Naive thymus-derived CD8-positive, alpha-beta T cell (primary cell): ENCODE results near the gene UCN. TPM values are rescaled to one million over a fixed set of nuclear protein-coding genes. Genes with fewer than 3 reads are reported as not detected.
A peak's percentile ranks its signal among the peaks of the same experiment; 100 is the strongest.
"Not testable (repeated sequence)": the region's sequence is repeated elsewhere in the genome, so short reads cannot be mapped to it uniquely, and the experiment has no call there.

Experiments
- ATAC-seq, 2 donors: fragments of 150-1000 bp; cut with Tn5 transposase in 1 of 2; sonication (Bioruptor Pico), chemical (Tn5 transposase) in 1 of 2; 1 replicate in 1 of 2; 2 replicates in 1 of 2; pipeline ENCODE4 v1.10.0; 2021; ENCODE audit warnings: mild to moderate bottlenecking in 2 of 2, moderate library complexity in 2 of 2
- POLR2A ChIA-PET: fragments of 350-600 bp; sonication (Branson Sonifier 250); formaldehyde crosslinking; loops from one replicate; lab custom pipeline; 2021; ENCODE audit warnings: antibody characterized with exemption; lab: Charles Lee
- DNase-seq, 10 donors: peaks; one replicate each; pipeline versions ENCODE4 v3.0.0 to v3.0.0-alpha.2; 2020 to 2022
- H3K27ac Mint-ChIP-seq, 10 donors: one replicate each; pipeline ENCODE4 v1.8.0; 2020 to 2022; ENCODE audit warnings: mild to moderate bottlenecking in 10 of 10, mixed read lengths in 10 of 10, moderate library complexity in 4 of 10, inconsistent platforms in 1 of 10
- H3K27me3 Mint-ChIP-seq, 5 donors: one replicate each; pipeline ENCODE4 v1.8.0; 2021 to 2022; ENCODE audit warnings: mixed read lengths in 5 of 5
- H3K36me3 Mint-ChIP-seq, 3 donors: one replicate each; pipeline ENCODE4 v1.8.0; 2020 to 2022; ENCODE audit warnings: mixed read lengths in 3 of 3, mild to moderate bottlenecking in 2 of 3, inconsistent platforms in 1 of 3
- H3K4me1 Mint-ChIP-seq, 4 donors: one replicate each; pipeline ENCODE4 v1.8.0; 2021 to 2022; ENCODE audit warnings: mixed read lengths in 4 of 4
- H3K4me3 Mint-ChIP-seq, 10 donors: one replicate each; pipeline ENCODE4 v1.8.0; 2020 to 2022; ENCODE audit warnings: mild to moderate bottlenecking in 10 of 10, mixed read lengths in 10 of 10, moderate library complexity in 6 of 10, inconsistent platforms in 1 of 10
- H3K9me3 Mint-ChIP-seq, 9 donors: one replicate each; pipeline ENCODE4 v1.8.0; 2020 to 2022; ENCODE audit warnings: mixed read lengths in 9 of 9, mild to moderate bottlenecking in 3 of 9, inconsistent platforms in 1 of 9, moderate library complexity in 1 of 9
- polyA plus RNA-seq, 3 donors: library from polyadenylated mRNA; unstranded; fragments of 300-500 nt; fragmentation: Illumina TruSeq; gene quantifications; one replicate each; pipeline ENCODE4 v1.2.3, GENCODE V29; 2021
- total RNA-seq, 8 experiments: library from RNA in 2 of 8; stranded (reverse) in 2 of 8; gene quantifications; one replicate each; pipeline ENCODE4 v1.2.3 and lab custom pipeline; 2021 to 2026

Gene UCN, protein sequence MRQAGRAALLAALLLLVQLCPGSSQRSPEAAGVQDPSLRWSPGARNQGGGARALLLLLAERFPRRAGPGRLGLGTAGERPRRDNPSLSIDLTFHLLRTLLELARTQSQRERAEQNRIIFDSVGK
- total RNA-seq = 1 to 10 TPM; 5.9 to 6.9 TPM
- polyA plus RNA-seq = 1 to 10 TPM in 2 of 3 donors, under 1 TPM in 1; 0.54 to 1.3 (median 1.2) TPM
- total RNA-seq (lab: John Stamatoyannopoulos, UW) = 0 to 2.0 (median 1.0) reads per million in 6 experiments

DNA sequence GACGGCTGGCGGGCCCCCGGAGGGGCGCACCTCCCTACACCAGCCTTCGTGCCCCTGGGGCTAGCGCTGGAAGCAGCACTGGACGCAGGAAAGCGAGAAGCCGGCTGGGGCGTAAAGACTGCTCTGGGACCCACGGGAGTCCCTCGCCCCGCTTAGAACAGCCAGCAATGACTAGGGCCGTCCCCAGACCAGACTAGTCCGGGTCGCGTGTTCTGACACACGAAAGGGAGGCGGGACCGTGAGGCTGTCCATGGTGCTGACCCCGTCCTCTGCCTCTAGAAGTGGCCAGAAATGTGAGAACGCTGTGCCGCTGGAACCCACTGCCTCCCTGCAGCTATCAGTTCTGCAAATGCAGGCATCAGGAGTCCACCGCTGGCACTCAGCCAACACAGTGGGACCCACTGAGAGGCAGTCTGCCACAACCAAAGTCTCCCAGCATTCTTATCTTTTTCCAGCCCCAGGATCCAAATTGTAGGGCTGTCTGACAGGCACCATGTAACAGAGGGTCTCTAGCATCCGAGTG is at the start of gene UCN:
UCN (minus strand) TSS at position 87 of the 523 bp plus-strand sequence. CDS start 550 bp downstream, outside the sequence.
- DNase-seq (no peak), ATAC-seq (no peak)
- H3K27ac Mint-ChIP-seq = peak within 1 kb of the TSS in 1 of 10 donors; percentile 8
- H3K4me3 Mint-ChIP-seq = peak within 1 kb of the TSS in 7 of 10 donors; percentile 28 to 75 (median 48)
- peaks cover 8 to 13% (median 9%) of the 10 kb centered on the region in 4 donors for H3K4me1 Mint-ChIP-seq
- no peaks in the 10 kb centered on the region for H3K9me3 Mint-ChIP-seq
- H3K36me3 Mint-ChIP-seq = peaks cover 6 to 26% (median 16%) of the 10 kb centered on the region in 3 donors
- POLR2A ChIA-PET = no interaction called here
- peaks cover 8 to 32% (median 13%) of the 10 kb centered on the region in 5 donors for H3K27me3 Mint-ChIP-seq

DNA sequence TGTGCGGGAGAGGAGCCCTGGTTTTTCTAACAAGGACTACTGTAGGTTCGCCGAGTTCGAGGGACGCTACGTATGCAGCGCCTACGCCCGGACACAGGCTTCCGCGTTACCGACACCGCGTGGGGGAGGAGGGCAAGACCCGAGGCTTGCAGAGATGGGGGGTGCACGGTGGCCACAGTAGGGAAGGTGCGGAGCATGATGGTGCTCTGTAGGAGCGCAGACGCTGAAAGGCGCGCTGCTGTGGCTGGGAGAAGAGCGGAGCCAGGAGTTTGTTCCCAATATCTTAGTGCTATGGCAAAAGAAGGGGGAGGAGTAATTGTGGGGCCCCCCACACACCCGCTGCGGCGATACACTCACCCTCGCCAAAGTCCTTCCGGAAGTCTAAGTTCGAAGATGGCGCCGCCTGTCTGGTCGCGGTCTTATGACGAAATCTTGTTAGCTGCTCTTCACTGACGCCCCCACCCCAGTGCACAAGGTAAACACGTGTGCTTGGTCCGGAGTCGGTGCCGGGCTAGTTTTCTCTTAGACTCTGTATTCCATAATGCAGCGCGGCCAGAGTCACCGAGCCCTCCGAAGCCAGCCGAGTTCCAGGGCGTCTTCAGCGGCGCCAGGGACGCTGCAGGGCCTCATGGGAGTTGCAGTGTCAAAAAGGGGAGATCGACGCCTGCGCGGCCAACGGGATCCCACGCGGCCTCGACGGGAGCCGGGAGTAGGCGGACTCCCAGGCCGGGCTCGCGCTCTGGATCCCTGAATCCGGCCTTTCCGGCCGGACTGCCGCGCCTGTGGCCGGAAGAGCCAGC is 48.3 kb upstream of the UCN start, which contains the start of gene GTF3C2:
GTF3C2 (minus strand) TSS at position 383 of the 800 bp plus-strand sequence. CDS start 13,210 bp downstream, outside the sequence.
- no peaks in the 10 kb centered on the region for H3K9me3 Mint-ChIP-seq
- peaks cover 19 to 63% (median 52%) of the 10 kb centered on the region in 4 donors for H3K4me1 Mint-ChIP-seq
- H3K27me3 Mint-ChIP-seq = no peaks in the 10 kb centered on the region
- H3K4me3 Mint-ChIP-seq = peak within 1 kb of the TSS; percentile 96 to 100 (median 98)
- peak within 1 kb of the TSS; percentile 97 to 100 (median 99) for H3K27ac Mint-ChIP-seq
- ATAC-seq = peak; percentile 82
- peaks cover 0 to 2% (median 2%) of the 10 kb centered on the region in 3 donors for H3K36me3 Mint-ChIP-seq
- POLR2A ChIA-PET = interaction anchor here (0.5 to 2.4 kb wide), 10 partner anchors 9 to 305 kb away, joined by 3 to 55 read pairs (median 4); partner anchors contain the start of genes AGBL5, EIF2B4, MPV17 and NRBP1
- DNase-seq = peak; percentile 76 to 98 (median 90)

DNA sequence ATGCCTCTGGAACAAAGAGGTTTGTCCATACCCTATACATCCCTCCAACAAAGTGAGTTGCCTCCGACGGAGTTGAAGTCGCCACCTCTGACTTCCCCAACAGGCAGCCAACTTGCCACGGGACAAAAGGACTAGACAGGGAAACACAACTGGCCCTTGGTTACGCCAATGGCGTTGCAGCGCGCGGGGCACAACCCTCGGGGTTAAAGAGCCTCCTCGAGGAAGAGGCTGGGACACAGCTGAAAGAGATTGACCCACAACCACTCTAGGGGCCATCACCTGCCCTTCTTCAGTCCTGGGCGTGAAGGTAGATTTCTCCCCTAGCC is 47.8 kb upstream of the UCN start:
- peak overlapping the region; percentile 96 to 100 (median 98) for H3K4me3 Mint-ChIP-seq
- ATAC-seq = peak; percentile 21 to 23
- no peaks in the 10 kb centered on the region for H3K9me3 Mint-ChIP-seq
- DNase-seq = peak in 2 of 10 donors; percentile 26 to 43
- POLR2A ChIA-PET = interaction anchor here (0.5 to 2.4 kb wide), 9 partner anchors 14 to 1052 kb away, joined by 3 to 55 read pairs (median 5); partner anchors contain the start of genes EIF2B4, MPV17, NRBP1 and PPM1G
- H3K27ac Mint-ChIP-seq = peak overlapping the region; percentile 97 to 100 (median 99)
- H3K27me3 Mint-ChIP-seq = no peaks in the 10 kb centered on the region
- peaks cover 0 to 2% (median 2%) of the 10 kb centered on the region in 3 donors for H3K36me3 Mint-ChIP-seq
- peaks cover 21 to 68% (median 56%) of the 10 kb centered on the region in 4 donors for H3K4me1 Mint-ChIP-seq

DNA sequence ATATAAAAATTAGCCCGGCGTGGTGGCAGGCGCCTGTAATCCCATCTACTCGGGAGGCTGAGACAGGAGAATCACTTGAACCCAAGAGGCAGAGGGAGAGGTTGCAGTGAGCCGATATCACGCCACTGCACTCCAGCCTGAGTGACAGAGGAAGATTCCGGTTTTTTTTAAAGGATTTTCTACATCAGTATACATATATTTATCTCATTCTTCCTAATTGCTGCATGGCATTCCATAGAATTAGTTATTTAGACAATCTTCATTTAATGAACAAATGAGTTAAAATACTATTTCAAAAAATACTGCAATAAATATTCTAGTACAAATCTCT is 46.3 kb upstream of the UCN start:
- ATAC-seq = no peak
- H3K9me3 Mint-ChIP-seq = no peaks in the 10 kb centered on the region
- H3K4me1 Mint-ChIP-seq = peaks cover 21 to 78% (median 65%) of the 10 kb centered on the region in 4 donors
- no peak for DNase-seq
- POLR2A ChIA-PET = interaction anchor here (0.6 to 1.8 kb wide), 3 partner anchors 15 to 228 kb away, joined by 5 to 6 read pairs (median 6); no protein-coding TSS in a partner anchor
- H3K27ac Mint-ChIP-seq = peak overlapping the region in 3 of 10 donors; percentile 27 to 60 (median 55)
- peak overlapping the region in 9 of 10 donors; percentile 28 to 99 (median 64) for H3K4me3 Mint-ChIP-seq
- peaks cover 0 to 7% (median 2%) of the 10 kb centered on the region in 3 donors for H3K36me3 Mint-ChIP-seq
- H3K27me3 Mint-ChIP-seq = no peaks in the 10 kb centered on the region

DNA sequence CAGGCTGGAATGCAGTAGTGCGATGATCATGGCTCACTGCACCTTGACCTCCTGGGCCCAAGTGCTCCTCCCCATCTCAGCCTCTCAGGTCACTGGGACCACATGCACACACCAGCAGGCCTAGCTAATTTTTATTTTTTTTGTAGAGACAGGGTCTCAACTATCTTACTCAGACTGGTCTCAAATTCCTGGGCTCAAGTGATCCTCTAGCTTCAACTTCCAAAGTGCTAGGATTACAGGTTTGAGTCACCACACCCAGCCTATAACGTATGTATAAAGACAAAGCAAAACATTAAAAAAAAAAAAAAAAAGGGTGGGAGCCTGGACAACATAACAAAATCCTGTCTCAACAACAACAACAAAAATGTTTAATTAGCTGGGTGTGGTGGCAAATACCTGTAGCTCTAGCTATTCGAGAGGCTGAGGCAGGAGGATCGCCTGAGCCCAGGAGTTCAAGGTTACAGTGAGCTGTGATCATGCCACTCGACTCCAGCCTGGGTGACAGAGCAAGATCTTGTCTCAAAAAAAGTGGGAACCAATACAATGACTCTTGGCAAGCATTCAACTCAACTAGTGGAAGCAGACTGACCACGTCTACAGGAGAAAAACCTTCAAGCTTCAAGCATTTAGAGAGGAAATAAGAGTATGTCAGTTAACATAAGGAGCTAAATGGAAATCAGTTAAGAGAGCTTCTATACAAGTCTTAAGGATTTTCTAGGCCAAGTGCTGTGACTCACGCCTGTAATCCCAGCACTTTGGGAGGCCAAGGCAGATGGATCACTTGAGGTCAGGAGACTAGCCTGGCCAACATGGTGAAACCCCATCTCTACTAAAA is 45.7 kb upstream of the UCN start:
- POLR2A ChIA-PET = interaction anchor here (0.6 to 1.8 kb wide), 5 partner anchors 10 to 227 kb away, joined by 3 to 6 read pairs (median 5); no protein-coding TSS in a partner anchor
- DNase-seq = no peak
- no peak for ATAC-seq
- Mint-ChIP-seq H3K27me3 (no peaks in the 10 kb centered on the region), H3K4me1 (peaks cover 23 to 81% (median 69%) of the 10 kb centered on the region in 4 donors), H3K4me3 (peak overlapping the region in 8 of 10 donors; percentile 33 to 69 (median 55)), H3K27ac (peak overlapping the region in 7 of 10 donors; percentile 31 to 83 (median 62)), H3K36me3 (peaks cover 0 to 11% (median 2%) of the 10 kb centered on the region in 3 donors), H3K9me3 (no peaks in the 10 kb centered on the region)

DNA sequence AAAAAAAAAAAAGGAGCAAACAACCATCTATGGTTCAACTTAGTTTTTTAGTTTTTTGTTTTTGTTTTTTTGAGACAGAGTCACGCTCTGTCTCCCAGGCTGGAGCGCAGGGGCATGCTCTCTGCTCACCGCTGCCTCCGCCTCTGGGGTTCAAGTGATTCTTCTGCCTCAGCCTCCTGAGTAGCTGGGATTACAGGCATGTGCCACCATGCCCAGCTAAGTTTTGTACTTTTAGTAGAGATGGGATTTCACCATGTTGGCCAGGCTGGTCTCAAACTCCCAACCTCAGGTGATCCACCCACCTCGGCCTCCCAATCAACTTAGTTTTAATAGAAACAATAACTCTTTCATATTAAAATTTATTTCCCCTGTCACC is 45.1 kb upstream of the UCN start:
- POLR2A ChIA-PET = interaction anchor here (0.7 to 1.8 kb wide), 2 partner anchors 10 to 16 kb away, joined by 5 to 6 read pairs; no protein-coding TSS in a partner anchor
- H3K4me3 Mint-ChIP-seq = peak overlapping the region in 5 of 10 donors; percentile 14 to 65 (median 33)
- H3K9me3 Mint-ChIP-seq, ATAC-seq, DNase-seq, H3K27me3 Mint-ChIP-seq: not testable (repeated sequence)
- H3K36me3 Mint-ChIP-seq = peaks cover 0 to 11% (median 0%) of the 10 kb centered on the region in 3 donors
- peak overlapping the region in 5 of 10 donors; percentile 31 to 83 (median 71) for H3K27ac Mint-ChIP-seq
- peaks cover 23 to 77% (median 66%) of the 10 kb centered on the region in 4 donors for H3K4me1 Mint-ChIP-seq

DNA sequence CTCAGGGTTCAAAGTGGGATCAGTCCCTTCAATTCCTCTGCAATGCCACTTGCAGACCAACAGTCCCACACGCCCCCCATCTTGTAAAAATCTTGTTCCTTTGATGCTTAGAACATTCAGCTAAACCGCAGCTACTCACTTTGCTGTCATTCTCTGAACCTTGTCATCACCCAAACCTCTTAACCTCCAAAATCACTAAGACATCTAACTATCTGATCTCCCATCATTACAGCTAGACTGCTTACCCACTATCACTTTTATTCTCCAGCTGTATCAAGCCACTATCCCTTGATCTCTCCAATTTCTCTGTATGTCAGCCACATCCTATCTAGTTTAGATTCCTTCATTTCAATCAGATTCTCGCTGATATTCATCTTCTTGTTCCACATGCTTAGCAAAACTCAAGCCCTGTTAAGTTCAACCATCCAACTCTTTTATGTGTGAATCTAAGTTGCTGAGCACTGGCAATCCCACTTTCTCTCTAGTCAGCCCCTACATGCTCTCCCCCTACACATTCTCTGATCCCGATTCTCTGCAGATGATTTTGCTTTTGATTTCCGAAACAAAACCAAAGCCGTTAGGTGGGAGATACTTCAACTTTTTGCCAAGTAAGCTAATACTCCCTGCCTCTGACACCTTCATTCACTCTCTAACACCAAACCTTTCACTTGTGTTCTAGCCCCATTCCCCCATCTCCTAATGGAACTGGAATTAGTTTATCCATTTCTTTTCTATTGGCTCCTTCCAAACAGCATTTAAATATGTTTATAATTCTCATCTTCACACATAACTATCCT is 43.8 kb upstream of the UCN start:
- peaks cover 0 to 22% (median 0%) of the 10 kb centered on the region in 3 donors for H3K36me3 Mint-ChIP-seq
- POLR2A ChIA-PET = interaction anchor here (0.6 to 1.7 kb wide), 5 partner anchors 14 to 77 kb away, joined by 3 to 5 read pairs (median 3); partner anchors contain the start of genes MPV17 and NRBP1
- H3K4me1 Mint-ChIP-seq = peaks cover 24 to 74% (median 64%) of the 10 kb centered on the region in 4 donors
- H3K4me3 Mint-ChIP-seq = peak overlapping the region in 9 of 10 donors; percentile 12 to 59 (median 31)
- peak in 1 of 2 donors; percentile 36 for ATAC-seq
- H3K27me3 Mint-ChIP-seq = no peaks in the 10 kb centered on the region
- no peaks in the 10 kb centered on the region for H3K9me3 Mint-ChIP-seq
- peak in 4 of 10 donors; percentile 21 to 64 (median 46) for DNase-seq
- peak overlapping the region; percentile 7 to 85 (median 64) for H3K27ac Mint-ChIP-seq

DNA sequence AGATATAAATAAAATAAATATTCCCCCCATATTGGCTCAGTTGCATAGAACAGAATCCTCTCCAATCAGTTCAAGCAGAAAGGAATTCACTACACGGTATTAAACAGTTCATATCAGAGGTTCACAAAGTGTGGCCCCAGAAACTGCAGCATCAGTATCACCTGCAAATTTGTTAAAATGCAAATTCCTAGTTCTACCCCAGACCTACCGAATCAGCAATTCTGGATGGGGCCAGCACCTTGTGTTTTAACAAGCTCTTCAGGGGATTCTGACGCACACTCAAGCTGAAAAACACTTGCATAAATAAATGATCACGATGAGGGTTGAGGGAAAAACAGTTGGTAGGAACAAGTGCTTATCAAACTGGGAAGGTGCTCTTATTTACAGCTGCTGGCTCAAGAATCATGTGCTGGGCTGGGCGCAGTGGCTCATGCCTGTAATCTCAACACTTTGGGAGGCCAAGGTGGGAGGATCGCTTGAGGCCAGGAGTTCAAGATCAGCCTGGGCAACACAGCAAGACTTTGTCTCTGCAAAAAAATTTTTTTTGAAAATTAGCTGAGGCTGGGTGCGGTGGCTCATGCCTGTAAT is 42.0 kb upstream of the UCN start:
- Mint-ChIP-seq H3K9me3 (no peaks in the 10 kb centered on the region), H3K4me3 (peak overlapping the region in 1 of 10 donors; percentile 34), H3K27ac (no peak overlapping the region), H3K27me3 (no peaks in the 10 kb centered on the region), H3K4me1 (peaks cover 23 to 67% (median 57%) of the 10 kb centered on the region in 4 donors), H3K36me3 (peaks cover 0 to 29% (median 0%) of the 10 kb centered on the region in 3 donors)
- ATAC-seq (no peak), DNase-seq (no peak)
- POLR2A ChIA-PET = interaction anchor here (0.7 kb wide), 1 partner anchor 78 kb away, joined by 3 read pairs; no protein-coding TSS in a partner anchor

DNA sequence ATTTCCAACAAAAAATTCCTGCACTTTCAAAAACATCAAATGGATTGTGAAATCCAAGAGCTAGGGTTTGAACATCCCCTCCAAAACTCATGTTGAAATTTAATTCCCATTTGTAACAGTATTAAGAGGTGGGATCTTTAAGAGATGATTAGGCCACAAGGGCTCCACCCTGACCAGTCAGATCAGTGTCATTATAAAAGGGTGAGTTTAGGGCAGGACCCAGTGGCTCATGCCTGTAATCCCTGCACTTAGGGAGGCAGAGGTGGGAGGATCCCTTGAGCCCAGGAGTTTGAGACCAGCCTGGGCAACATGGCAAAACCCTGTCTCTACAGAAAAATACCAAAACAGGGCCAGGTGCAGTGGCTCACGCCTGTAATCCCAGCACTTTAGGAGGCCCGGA is 39.4 kb upstream of the UCN start:
- Mint-ChIP-seq H3K4me1 (peaks cover 23 to 51% (median 39%) of the 10 kb centered on the region in 4 donors), H3K36me3 (peaks cover 0 to 36% (median 0%) of the 10 kb centered on the region in 3 donors), H3K9me3 (no peaks in the 10 kb centered on the region), H3K27ac (no peak overlapping the region), H3K4me3 (no peak overlapping the region), H3K27me3 (no peaks in the 10 kb centered on the region)
- POLR2A ChIA-PET = no interaction called here
- DNase-seq = no peak
- no peak for ATAC-seq

DNA sequence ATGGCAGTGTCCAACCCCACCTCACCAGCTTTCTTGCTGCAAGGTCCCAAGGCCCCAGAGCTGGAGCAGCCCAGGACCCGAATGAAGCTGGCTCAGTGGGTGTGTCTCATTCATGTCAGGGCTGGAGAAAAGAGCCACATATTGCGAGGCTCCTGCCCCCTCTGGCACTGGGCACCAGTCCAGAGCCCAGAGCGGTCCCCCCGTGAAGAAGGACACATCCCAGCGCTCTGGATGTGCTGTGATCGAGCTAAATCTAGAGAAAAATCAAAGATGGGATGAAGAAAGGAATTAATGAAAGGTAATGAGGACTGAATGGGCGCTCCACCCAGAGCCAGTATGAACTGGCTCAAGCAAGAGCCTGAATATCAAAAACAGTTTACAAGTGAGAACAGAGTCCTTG is 27.9 kb upstream of the UCN start:
- no peak for DNase-seq
- no peaks in the 10 kb centered on the region for H3K27me3 Mint-ChIP-seq
- H3K9me3 Mint-ChIP-seq = no peaks in the 10 kb centered on the region
- H3K4me1 Mint-ChIP-seq = peaks cover 0 to 5% (median 2%) of the 10 kb centered on the region in 4 donors
- H3K4me3 Mint-ChIP-seq = no peak overlapping the region
- peaks cover 0 to 82% (median 26%) of the 10 kb centered on the region in 3 donors for H3K36me3 Mint-ChIP-seq
- no peak overlapping the region for H3K27ac Mint-ChIP-seq
- ATAC-seq = no peak
- POLR2A ChIA-PET = interaction anchor here (1.1 kb wide), 1 partner anchor 12 kb away, joined by 4 read pairs; no protein-coding TSS in a partner anchor
